Suprapubic skin (tissue), 4 donors: ENCODE measurements around the gene EDARADD. TPM values are rescaled to one million over a fixed set of nuclear protein-coding genes. Genes with fewer than 3 reads are reported as not detected.
A peak's percentile ranks its signal among the peaks of the same experiment; 100 is the strongest.
"Not testable (repeated sequence)": the region's sequence is repeated elsewhere in the genome, so short reads cannot be mapped to it uniquely, and the experiment has no call there.

Experiments
- DNase-seq, 2 donors: peaks; one replicate each; pipeline ENCODE4 v3.0.0-alpha.2; 2019; ENCODE audit warnings: low spot score in 2 of 2
- H3K27ac ChIP-seq: fragments of 200-600 bp; sonication (generic); one replicate; pipeline ENCODE4 v1.5.1; 2019
- H3K27me3 ChIP-seq: fragments of 200-600 bp; sonication (generic); one replicate; pipeline ENCODE4 v1.5.1; 2019
- H3K36me3 ChIP-seq: fragments of 200-600 bp; sonication (generic); one replicate; pipeline ENCODE4 v1.5.1; 2019
- H3K4me1 ChIP-seq: fragments of 200-600 bp; sonication (generic); one replicate; pipeline ENCODE4 v1.5.1; 2019
- H3K4me3 ChIP-seq: fragments of 200-600 bp; sonication (generic); one replicate; pipeline ENCODE4 v1.5.1; 2019; ENCODE audit warnings: mild to moderate bottlenecking
- H3K9me3 ChIP-seq: fragments of 200-600 bp; sonication (generic); one replicate; pipeline ENCODE4 v1.5.1; 2019
- EP300 ChIP-seq: sonication (generic); formaldehyde crosslinking; IDR thresholded peaks from one replicate; pipeline ENCODE4 v1.6.1; 2017; ENCODE audit warnings: antibody characterized with exemption
- POLR2A ChIP-seq, 2 donors: fragments of 450-650 bp; IDR thresholded peaks; one replicate each; pipeline ENCODE4 v1.6.1; 2017; ENCODE audit warnings: antibody characterized with exemption in 2 of 2, mild to moderate bottlenecking in 2 of 2, moderate library complexity in 2 of 2
- POLR2AphosphoS5 ChIP-seq, 3 donors: sonication (generic); formaldehyde crosslinking; IDR thresholded peaks; one replicate each; pipeline ENCODE4 v1.6.1; 2017; ENCODE audit warnings: antibody characterized with exemption in 3 of 3
- WGBS: methylation state at CpG from one replicate; pipeline ENCODE4 v1.1.5; 2018; 5-methylcytosine and 5-hydroxymethylcytosine counted together
- total RNA-seq, 4 donors: library from RNA; depleted of rRNA; stranded (reverse); fragments of >200 nt; gene quantifications; one replicate each; pipeline ENCODE4 v1.1.0, GENCODE V29; 2016
- TF ChIP-seq, protein P1 (sequence below), 2 donors: fragments of 200-600 bp in 1 of 2; fragments of 450-650 bp in 1 of 2; sonication (generic) in 1 of 2; IDR thresholded peaks; one replicate each; pipeline ENCODE4 v1.5.1; 2016 to 2019; ENCODE audit warnings: antibody characterized with exemption in 2 of 2, mild to moderate bottlenecking in 1 of 2, moderate library complexity in 1 of 2

Gene EDARADD
- total RNA-seq = 10 to 100 TPM in 1 of 4 donors, 1 to 10 TPM in 3; 5.5 to 10.1 (median 7.6) TPM

DNA sequence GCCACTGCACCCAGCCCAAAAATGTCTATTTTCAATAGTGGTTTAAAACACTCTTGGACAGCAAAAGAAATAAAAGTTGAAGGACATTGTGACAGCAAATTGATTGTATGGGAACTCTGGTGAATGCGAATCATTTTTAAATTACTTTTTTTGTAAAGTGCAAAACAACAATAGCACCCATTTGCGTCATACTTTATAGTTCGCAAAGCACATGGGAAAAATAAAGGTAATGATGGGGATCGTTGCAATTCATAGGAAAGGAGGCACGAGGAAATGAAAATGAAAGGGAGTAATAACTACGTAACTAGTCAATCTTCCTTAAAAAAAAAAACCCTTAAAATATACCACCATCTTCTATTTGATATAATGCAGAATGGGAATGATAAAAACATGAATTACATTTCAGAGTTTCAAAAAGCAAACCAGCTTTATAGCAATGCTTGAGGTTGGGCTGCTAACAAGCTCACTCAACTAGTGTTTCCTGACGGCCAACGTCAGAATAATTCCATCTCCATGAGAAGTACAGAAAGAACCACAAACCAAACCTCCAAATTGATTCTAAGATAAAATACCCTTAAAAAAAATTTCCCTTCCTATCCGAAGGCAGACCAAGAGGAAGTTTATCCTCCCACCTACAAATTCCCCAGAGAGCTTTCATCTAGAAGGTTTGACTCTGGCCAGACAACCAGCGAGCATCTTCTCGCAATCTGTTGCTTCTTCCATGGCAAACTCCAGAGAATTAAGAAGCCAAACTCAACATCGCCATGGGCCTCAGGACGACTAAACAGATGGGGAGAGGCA lies at the start of gene EDARADD:
Gene EDARADD, plus strand, starts transcription at position 606 of the 801 bp plus-strand sequence. Its CDS starts 159 bp downstream, at position 765.
- no peak for DNase-seq
- Histone ChIP-seq H3K27me3 (peaks cover 8% of the 10 kb centered on the region), H3K27ac (peak within 1 kb of the TSS; percentile 82), H3K4me3 (peak within 1 kb of the TSS; percentile 91), H3K36me3 (no peaks in the 10 kb centered on the region), H3K9me3 (no peaks in the 10 kb centered on the region), H3K4me1 (peaks cover 19% of the 10 kb centered on the region)
- 39% methylated on average over 13 of the region's 13 CpGs for WGBS
- TF ChIP-seq, protein P1, sequence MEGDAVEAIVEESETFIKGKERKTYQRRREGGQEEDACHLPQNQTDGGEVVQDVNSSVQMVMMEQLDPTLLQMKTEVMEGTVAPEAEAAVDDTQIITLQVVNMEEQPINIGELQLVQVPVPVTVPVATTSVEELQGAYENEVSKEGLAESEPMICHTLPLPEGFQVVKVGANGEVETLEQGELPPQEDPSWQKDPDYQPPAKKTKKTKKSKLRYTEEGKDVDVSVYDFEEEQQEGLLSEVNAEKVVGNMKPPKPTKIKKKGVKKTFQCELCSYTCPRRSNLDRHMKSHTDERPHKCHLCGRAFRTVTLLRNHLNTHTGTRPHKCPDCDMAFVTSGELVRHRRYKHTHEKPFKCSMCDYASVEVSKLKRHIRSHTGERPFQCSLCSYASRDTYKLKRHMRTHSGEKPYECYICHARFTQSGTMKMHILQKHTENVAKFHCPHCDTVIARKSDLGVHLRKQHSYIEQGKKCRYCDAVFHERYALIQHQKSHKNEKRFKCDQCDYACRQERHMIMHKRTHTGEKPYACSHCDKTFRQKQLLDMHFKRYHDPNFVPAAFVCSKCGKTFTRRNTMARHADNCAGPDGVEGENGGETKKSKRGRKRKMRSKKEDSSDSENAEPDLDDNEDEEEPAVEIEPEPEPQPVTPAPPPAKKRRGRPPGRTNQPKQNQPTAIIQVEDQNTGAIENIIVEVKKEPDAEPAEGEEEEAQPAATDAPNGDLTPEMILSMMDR (IDR thresholded peaks at IDR 0.05) = no peak
- TF ChIP-seq POLR2AphosphoS5 (IDR thresholded peaks at IDR 0.05) = no peak

DNA sequence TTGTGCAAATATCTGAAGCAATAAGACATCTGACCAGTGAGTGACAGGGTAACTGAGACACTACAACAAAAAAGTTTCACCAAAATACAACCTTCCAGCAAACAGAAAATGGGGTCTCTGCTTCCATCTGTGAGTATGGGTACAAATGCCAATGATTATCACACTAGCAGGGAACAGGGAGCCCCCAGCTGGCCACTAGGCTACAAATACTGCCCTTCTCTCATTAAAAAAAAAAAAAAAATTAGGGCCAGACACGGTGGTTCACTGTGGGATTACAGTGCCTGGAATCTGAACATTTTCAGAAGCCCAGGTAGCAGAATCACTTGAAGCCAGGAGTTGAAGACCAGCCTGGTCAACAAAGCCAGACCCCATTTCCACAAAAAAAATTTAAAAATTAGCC lies 48.4 kb upstream of the EDARADD start:
- Histone ChIP-seq H3K36me3 (no peaks in the 10 kb centered on the region), H3K9me3 (no peaks in the 10 kb centered on the region), H3K27me3 (peaks cover 2% of the 10 kb centered on the region), H3K4me1 (no peaks in the 10 kb centered on the region), H3K4me3 (no peak overlapping the region), H3K27ac (no peak overlapping the region)
- TF ChIP-seq POLR2AphosphoS5 (IDR thresholded peaks at IDR 0.05) (no peak), POLR2A (IDR thresholded peaks at IDR 0.05) (no peak), EP300 (no peak)
- TF ChIP-seq, protein P1 (IDR thresholded peaks at IDR 0.05) = no peak
- DNase-seq = no peak
- 47% methylated on average over 1 of the region's 1 CpG for WGBS

DNA sequence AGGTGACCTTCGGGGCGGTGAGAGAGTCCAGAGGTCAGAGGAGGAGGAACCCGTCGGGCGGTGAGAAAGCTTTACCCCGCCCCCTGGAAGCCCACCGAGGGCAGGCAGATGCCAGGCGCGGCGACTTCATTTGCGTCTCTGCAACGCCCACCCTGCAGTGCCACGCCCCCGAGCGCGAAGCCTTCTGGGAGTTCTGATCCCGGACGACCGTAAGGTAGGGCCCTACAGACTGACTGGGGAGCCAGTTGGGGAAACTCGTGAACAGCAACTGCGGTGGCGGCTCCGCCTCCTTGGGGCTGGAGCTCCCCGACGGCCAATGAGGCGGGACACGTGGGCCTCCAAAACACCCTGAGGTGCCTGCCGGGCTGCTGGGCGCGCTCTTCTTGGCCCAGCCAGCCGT lies 46.0 kb upstream of the EDARADD start:
- WGBS = 94% methylated on average over 30 of the region's 31 CpGs
- DNase-seq = no peak
- no peaks in the 10 kb centered on the region for H3K36me3 ChIP-seq

DNA sequence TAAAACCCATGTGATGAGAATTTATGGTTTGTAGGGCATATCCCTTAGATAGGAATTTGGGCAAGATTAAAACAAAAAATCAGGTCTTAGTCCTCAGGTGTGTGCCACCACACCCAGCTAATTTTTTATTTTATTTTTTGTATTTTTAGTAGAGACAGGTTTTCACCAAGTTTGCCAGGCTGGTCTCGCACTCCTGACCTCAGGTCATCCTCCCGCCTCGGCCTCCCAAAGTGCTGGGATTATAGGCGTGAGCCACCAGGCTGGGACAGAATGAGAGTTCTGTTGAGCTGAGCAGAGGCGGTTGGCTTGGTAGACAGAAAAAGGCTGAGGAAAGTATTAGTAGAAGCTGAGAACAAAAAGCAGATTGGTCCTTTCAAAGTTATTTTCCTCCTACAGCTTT lies 43.8 kb upstream of the EDARADD start:
- WGBS = 78% methylated on average over 5 of the region's 5 CpGs
- peaks cover 5% of the 10 kb centered on the region for H3K27me3 ChIP-seq
- H3K36me3 ChIP-seq = no peaks in the 10 kb centered on the region
- no peak for TF ChIP-seq POLR2AphosphoS5 (IDR thresholded peaks at IDR 0.05)
- TF ChIP-seq, protein P1 (IDR thresholded peaks at IDR 0.05) = no peak
- no peak for TF ChIP-seq EP300
- no peak for TF ChIP-seq POLR2A (IDR thresholded peaks at IDR 0.05)
- H3K4me1 ChIP-seq = no peaks in the 10 kb centered on the region
- H3K9me3 ChIP-seq = no peaks in the 10 kb centered on the region
- DNase-seq = no peak
- no peak overlapping the region for H3K4me3 ChIP-seq
- no peak overlapping the region for H3K27ac ChIP-seq

More for the DNA sequence above, 46.0 kb upstream of the EDARADD start:
- TF ChIP-seq EP300 (no peak), POLR2AphosphoS5 (IDR thresholded peaks at IDR 0.05) (no peak), POLR2A (IDR thresholded peaks at IDR 0.05) (no peak)
- TF ChIP-seq, protein P1 (IDR thresholded peaks at IDR 0.05) = no peak
- H3K27me3 ChIP-seq = peaks cover 5% of the 10 kb centered on the region
- no peak overlapping the region for H3K4me3 ChIP-seq
- no peaks in the 10 kb centered on the region for H3K9me3 ChIP-seq
- no peak overlapping the region for H3K27ac ChIP-seq
- H3K4me1 ChIP-seq = no peaks in the 10 kb centered on the region

DNA sequence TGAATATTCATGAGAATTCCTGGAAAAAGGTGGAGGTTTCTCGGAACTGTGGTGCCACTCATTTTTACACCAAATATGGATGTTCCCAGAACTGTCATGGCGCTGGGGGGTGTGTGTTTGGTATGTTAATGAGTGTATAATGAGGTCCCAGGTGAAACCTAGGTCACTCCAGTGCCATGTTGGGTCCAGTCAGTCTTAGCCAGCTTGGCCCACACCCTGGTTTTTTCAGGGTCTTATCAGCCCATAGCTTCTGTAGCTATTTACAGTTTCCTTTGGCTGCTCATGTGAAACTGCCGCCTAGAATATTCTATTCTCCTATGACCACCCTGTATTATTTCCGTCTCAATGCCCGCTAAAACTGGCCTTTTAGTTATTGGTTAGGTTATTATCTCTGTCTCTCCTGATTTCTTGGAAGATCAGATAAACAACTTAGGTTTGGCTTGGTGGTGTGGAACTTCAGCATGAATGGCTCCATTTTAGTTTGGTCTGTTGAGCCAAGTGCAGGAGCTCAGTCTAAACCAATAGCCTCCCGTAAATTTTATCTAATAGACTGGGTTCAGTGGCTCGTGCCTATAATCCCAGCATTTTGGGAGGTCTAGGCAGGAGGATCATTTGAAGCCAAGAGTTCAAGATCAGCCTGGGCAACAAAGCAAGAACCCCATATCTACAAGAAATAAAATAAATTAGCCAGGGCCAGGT lies 42.1 kb upstream of the EDARADD start:
- Histone ChIP-seq H3K9me3 (no peaks in the 10 kb centered on the region), H3K27me3 (peaks cover 5% of the 10 kb centered on the region), H3K4me1 (no peaks in the 10 kb centered on the region), H3K36me3 (no peaks in the 10 kb centered on the region), H3K4me3 (no peak overlapping the region), H3K27ac (no peak overlapping the region)
- TF ChIP-seq, protein P1 (IDR thresholded peaks at IDR 0.05) = no peak
- no peak for TF ChIP-seq POLR2A (IDR thresholded peaks at IDR 0.05)
- no peak for TF ChIP-seq EP300
- TF ChIP-seq POLR2AphosphoS5 (IDR thresholded peaks at IDR 0.05) = no peak
- DNase-seq = peak in 1 of 2 donors; percentile 35
- WGBS = 74% methylated on average over 7 of the region's 7 CpGs

DNA sequence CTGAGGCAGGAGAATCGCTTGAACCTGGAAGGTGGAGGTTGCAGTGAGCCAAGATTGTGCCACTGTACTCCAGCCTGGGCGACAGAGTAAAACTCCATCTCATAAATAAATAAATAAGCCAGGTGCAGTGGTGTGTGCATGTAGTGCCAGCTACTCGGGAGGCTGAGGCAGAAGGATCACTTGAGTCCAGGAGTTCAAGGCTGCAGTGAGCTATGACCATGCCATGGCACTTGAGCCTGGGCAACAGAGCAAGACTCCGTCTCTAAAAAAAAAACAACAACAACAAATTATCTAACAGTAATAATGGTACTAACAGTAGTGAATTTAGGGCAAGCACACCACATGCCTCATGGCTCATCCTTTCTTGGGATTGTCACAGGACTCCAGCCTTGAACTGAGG lies 41.3 kb upstream of the EDARADD start:
- H3K27me3 ChIP-seq, DNase-seq, H3K36me3 ChIP-seq, H3K9me3 ChIP-seq, H3K4me3 ChIP-seq, H3K4me1 ChIP-seq, H3K27ac ChIP-seq: not testable (repeated sequence)
- WGBS = 93% methylated on average over 4 of the region's 4 CpGs
